Tibial nerve (tissue), 3 donors: ENCODE measurements around the gene GGCX.

Source experiments
- POLR2A ChIP-seq, 2 donors: fragments of 450-650 bp; IDR thresholded peaks; one replicate each; pipeline ENCODE4 v1.6.1; 2017; ENCODE audit warnings: antibody characterized with exemption in 2 of 2, mild to moderate bottlenecking in 2 of 2, moderate library complexity in 2 of 2
- TF ChIP-seq, protein P1 (sequence below), 5 experiments: fragments of 200-600 bp in 3 of 5; fragments of 450-650 bp in 2 of 5; sonication (generic) in 3 of 5; IDR thresholded peaks; one replicate each; pipeline ENCODE4 v1.5.1; 2016 to 2019; ENCODE audit warnings: antibody characterized with exemption in 5 of 5, mild to moderate bottlenecking in 3 of 5, moderate library complexity in 2 of 5

GRCh38 chr2:85540133-85540648 is 21.1 kb downstream of the GGCX start:
- TF ChIP-seq POLR2A (IDR thresholded peaks at IDR 0.05), result no peak
- TF ChIP-seq, protein P1, sequence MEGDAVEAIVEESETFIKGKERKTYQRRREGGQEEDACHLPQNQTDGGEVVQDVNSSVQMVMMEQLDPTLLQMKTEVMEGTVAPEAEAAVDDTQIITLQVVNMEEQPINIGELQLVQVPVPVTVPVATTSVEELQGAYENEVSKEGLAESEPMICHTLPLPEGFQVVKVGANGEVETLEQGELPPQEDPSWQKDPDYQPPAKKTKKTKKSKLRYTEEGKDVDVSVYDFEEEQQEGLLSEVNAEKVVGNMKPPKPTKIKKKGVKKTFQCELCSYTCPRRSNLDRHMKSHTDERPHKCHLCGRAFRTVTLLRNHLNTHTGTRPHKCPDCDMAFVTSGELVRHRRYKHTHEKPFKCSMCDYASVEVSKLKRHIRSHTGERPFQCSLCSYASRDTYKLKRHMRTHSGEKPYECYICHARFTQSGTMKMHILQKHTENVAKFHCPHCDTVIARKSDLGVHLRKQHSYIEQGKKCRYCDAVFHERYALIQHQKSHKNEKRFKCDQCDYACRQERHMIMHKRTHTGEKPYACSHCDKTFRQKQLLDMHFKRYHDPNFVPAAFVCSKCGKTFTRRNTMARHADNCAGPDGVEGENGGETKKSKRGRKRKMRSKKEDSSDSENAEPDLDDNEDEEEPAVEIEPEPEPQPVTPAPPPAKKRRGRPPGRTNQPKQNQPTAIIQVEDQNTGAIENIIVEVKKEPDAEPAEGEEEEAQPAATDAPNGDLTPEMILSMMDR (IDR thresholded peaks at IDR 0.05), result no peak
